WERI-Rb-1 (cell line): ENCODE results near the gene KRT32.
"Not testable (repeated sequence)": the region's sequence is repeated elsewhere in the genome, so short reads cannot be mapped to it uniquely, and the experiment has no call there.

Experiments
- DNase-seq: peaks from one replicate; pipeline ENCODE4 v3.0.0-alpha.2; 2020
- H3K27ac ChIP-seq: fragments of 250-450 bp; sonication (Bioruptor Pico); 2 replicates; pipeline ENCODE4 v1.5.1; 2020; ENCODE audit warnings: mild to moderate bottlenecking, moderate library complexity
- H3K27me3 ChIP-seq: fragments of 250-450 bp; sonication (Bioruptor Pico); 2 replicates; pipeline ENCODE4 v1.5.1; 2021; ENCODE audit warnings: mild to moderate bottlenecking, low read depth, moderate library complexity; ENCODE audit not compliant: insufficient read depth, severe bottlenecking
- H3K36me3 ChIP-seq: fragments of 250-450 bp; sonication (Bioruptor Pico); 2 replicates; pipeline ENCODE4 v1.5.1; 2020; ENCODE audit warnings: mild to moderate bottlenecking, moderate library complexity
- H3K4me3 ChIP-seq: 2 replicates; pipeline ENCODE4 v1.5.1; 2011; ENCODE audit warnings: low read depth, mild to moderate bottlenecking, control low read depth, low read length
- H3K9me3 ChIP-seq: fragments of 250-450 bp; sonication (Bioruptor Pico); 2 replicates; pipeline ENCODE4 v1.5.1; 2021; ENCODE audit warnings: mild to moderate bottlenecking, moderate library complexity; ENCODE audit not compliant: severe bottlenecking
- CTCF ChIP-seq: IDR thresholded peaks from 2 replicates; pipeline ENCODE4 v1.5.1; 2011; ENCODE audit warnings: low read depth, mild to moderate bottlenecking, control low read depth, inconsistent platforms, low read length

The KRT32 gene

GRCh38 chr17:41437769-41438168 is 29.4 kb downstream of the KRT32 start:
- TF ChIP-seq CTCF = no peak
- Histone ChIP-seq H3K9me3 (peaks cover 16% of the 10 kb centered on the region), H3K27ac (no peak overlapping the region), H3K36me3 (no peaks in the 10 kb centered on the region), H3K27me3 (peaks cover 99% of the 10 kb centered on the region), H3K4me3 (no peak overlapping the region)
- DNase-seq = no peak

GRCh38 chr17:41437254-41437653 is 29.9 kb downstream of the KRT32 start:
- no peak overlapping the region for H3K4me3 ChIP-seq
- TF ChIP-seq CTCF = no peak
- no peak for DNase-seq
- H3K36me3 ChIP-seq = no peaks in the 10 kb centered on the region
- peaks cover 16% of the 10 kb centered on the region for H3K9me3 ChIP-seq
- no peak overlapping the region for H3K27ac ChIP-seq
- peaks cover 99% of the 10 kb centered on the region for H3K27me3 ChIP-seq

DNA sequence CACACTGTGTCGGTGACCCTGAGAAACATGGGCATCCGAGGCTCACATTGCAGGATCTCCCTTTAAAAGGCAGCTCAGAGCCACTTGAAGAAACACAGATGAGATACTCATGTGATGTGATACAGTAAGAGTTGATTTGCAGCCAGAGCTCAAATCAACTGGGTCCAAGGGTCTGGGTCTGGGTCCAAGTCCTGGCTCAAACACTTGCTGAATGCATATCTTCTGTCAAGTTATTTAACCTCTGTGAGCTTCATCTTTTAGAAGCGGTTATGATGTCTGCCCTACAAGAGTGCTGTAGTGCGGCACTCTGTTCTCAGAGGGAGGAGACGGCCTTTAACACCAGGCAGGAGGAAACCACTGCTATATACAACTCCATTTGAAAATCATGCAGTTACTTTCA is 32.8 kb downstream of the KRT32 start:
- DNase-seq = no peak
- no peak for TF ChIP-seq CTCF
- H3K4me3 ChIP-seq = no peak overlapping the region
- no peaks in the 10 kb centered on the region for H3K36me3 ChIP-seq
- no peak overlapping the region for H3K27ac ChIP-seq
- peaks cover 99% of the 10 kb centered on the region for H3K27me3 ChIP-seq
- H3K9me3 ChIP-seq = peaks cover 10% of the 10 kb centered on the region

- no peaks in the 10 kb centered on the region for H3K36me3 ChIP-seq
- peaks cover 10% of the 10 kb centered on the region for H3K9me3 ChIP-seq
- no peak for DNase-seq
- H3K27me3 ChIP-seq = peaks cover 99% of the 10 kb centered on the region
- no peak overlapping the region for H3K27ac ChIP-seq
- no peak overlapping the region for H3K4me3 ChIP-seq
- TF ChIP-seq CTCF = no peak
Observed at GRCh38 chr17:41434005-41434404, 33.2 kb downstream of the KRT32 start.

- TF ChIP-seq CTCF = no peak
- H3K4me3 ChIP-seq = no peak overlapping the region
Observed at GRCh38 chr17:41433586-41433985, 33.6 kb downstream of the KRT32 start.

GRCh38 chr17:41430376-41430775 is 36.8 kb downstream of the KRT32 start:
- not testable (repeated sequence) for H3K4me3 ChIP-seq, H3K9me3 ChIP-seq, H3K36me3 ChIP-seq, DNase-seq, H3K27ac ChIP-seq
- peaks cover 99% of the 10 kb centered on the region for H3K27me3 ChIP-seq

More at GRCh38 chr17:41433586-41433985, 33.6 kb downstream of the KRT32 start:
- no peak for DNase-seq
- Histone ChIP-seq H3K9me3 (peaks cover 10% of the 10 kb centered on the region), H3K27ac (no peak overlapping the region), H3K36me3 (no peaks in the 10 kb centered on the region), H3K27me3 (peaks cover 99% of the 10 kb centered on the region)
